OCI-LY1 (cell line): ENCODE results near the gene KRTAP10-12.

Experiments used
- H2AFZ ChIP-seq: fragments of 200-600 bp; sonication (generic), shearing (Covaris generic); 2 replicates; pipeline ENCODE4 v1.6.0; 2014; ENCODE audit warnings: antibody characterized with exemption, mild to moderate bottlenecking, low read length
- H3F3A ChIP-seq: fragments of 200-600 bp; sonication (generic), shearing (Covaris generic); 2 replicates; pipeline ENCODE4 v1.6.0; 2014; ENCODE audit warnings: mild to moderate bottlenecking, antibody characterized with exemption, low read length, moderate library complexity; ENCODE audit not compliant: insufficient read depth
- H3K27ac ChIP-seq: fragments of 200-600 bp; sonication (generic); 2 replicates; pipeline ENCODE4 v1.5.1; 2014; ENCODE audit warnings: low read length, mixed run types, mild to moderate bottlenecking, low read depth; ENCODE audit not compliant: poor library complexity, severe bottlenecking
- H3K27me3 ChIP-seq: fragments of 200-600 bp; sonication (generic); 2 replicates; pipeline ENCODE4 v1.6.0; 2014; ENCODE audit warnings: antibody characterized with exemption, mild to moderate bottlenecking, low read length, moderate library complexity; ENCODE audit not compliant: insufficient read depth
- H3K36me3 ChIP-seq: fragments of 200-600 bp; sonication (generic); 2 replicates; pipeline ENCODE4 v1.6.1; 2014; ENCODE audit warnings: mild to moderate bottlenecking, antibody characterized with exemption, low read length, moderate library complexity, mixed read lengths; ENCODE audit not compliant: insufficient read depth
- H3K4me1 ChIP-seq: fragments of 200-600 bp; sonication (generic); 2 replicates; pipeline ENCODE4 v1.5.1; 2014; ENCODE audit warnings: mild to moderate bottlenecking, low read length, moderate library complexity; ENCODE audit not compliant: insufficient read depth, severe bottlenecking
- H3K4me2 ChIP-seq: fragments of 200-600 bp; sonication (generic), shearing (Covaris generic); 2 replicates; pipeline ENCODE4 v1.6.1; 2014; ENCODE audit warnings: low read length
- H3K4me3 ChIP-seq: fragments of 200-600 bp; sonication (generic); 2 replicates; pipeline ENCODE4 v1.5.1; 2014; ENCODE audit warnings: low read length, low read depth, mild to moderate bottlenecking, mixed read lengths; ENCODE audit not compliant: poor library complexity, severe bottlenecking
- H3K79me2 ChIP-seq: fragments of 200-600 bp; shearing (Covaris generic); 2 replicates; pipeline ENCODE4 v1.6.1; 2016; ENCODE audit warnings: mixed run types, low read length, mixed read lengths; ENCODE audit not compliant: insufficient read depth
- H3K9ac ChIP-seq: fragments of 200-600 bp; sonication (generic), shearing (Covaris generic); 2 replicates; pipeline ENCODE4 v1.6.1; 2014; ENCODE audit warnings: mild to moderate bottlenecking, low read length, mixed read lengths
- H3K9me2 ChIP-seq: fragments of 200-600 bp; sonication (generic), shearing (Covaris generic); 2 replicates; pipeline ENCODE4 v1.6.1; 2014; ENCODE audit warnings: low read depth, mild to moderate bottlenecking, low read length, mixed read lengths
- H3K9me3 ChIP-seq: fragments of 200-600 bp; shearing (Covaris generic); 2 replicates; pipeline ENCODE4 v1.6.1; 2014; ENCODE audit warnings: low read length, mixed read lengths
- H4K20me1 ChIP-seq: fragments of 200-600 bp; sonication (generic), shearing (Covaris generic); 2 replicates; pipeline ENCODE4 v1.6.0; 2016; ENCODE audit warnings: mild to moderate bottlenecking, low read length; ENCODE audit not compliant: insufficient read depth
- EZH2 ChIP-seq: fragments of 200-600 bp; sonication (generic), shearing (Covaris generic); IDR thresholded peaks from 2 replicates; pipeline ENCODE4 v1.8.0; 2017; ENCODE audit warnings: borderline replicate concordance, mixed run types, mild to moderate bottlenecking, antibody characterized with exemption, low read length, moderate library complexity, mixed read lengths
- TF ChIP-seq, protein P1 (sequence below): fragments of 200-600 bp; sonication (generic), shearing (Covaris generic); IDR thresholded peaks from 2 replicates; pipeline ENCODE4 v1.5.1; 2017; ENCODE audit warnings: mild to moderate bottlenecking, antibody characterized with exemption, low read length, moderate library complexity, mixed read lengths

Gene KRTAP10-12

DNA sequence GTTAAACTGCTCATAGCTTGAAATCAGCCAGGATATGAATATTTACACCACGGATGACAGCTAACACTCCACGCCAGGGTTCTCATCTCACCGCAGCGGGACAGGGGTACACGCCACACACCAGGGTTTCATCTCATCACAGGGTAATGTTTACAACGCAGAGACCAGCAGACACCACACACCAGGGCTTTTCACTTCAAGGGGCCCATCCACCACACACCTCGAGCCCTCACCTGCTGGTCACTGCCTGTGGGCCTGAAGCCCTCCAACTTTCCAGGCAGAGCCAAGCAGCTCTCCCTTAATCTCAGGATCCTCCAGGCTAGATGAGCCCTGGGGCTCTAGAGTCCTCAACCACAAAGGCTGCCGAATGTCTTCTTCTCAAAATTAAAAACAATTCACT, 1.3 kb upstream of the KRTAP10-12 start:
- Histone ChIP-seq H3F3A (no peaks in the 10 kb centered on the region), H2AFZ (no peak overlapping the region), H3K9me2 (no peaks in the 10 kb centered on the region), H3K36me3 (no peaks in the 10 kb centered on the region), H3K4me2 (no peak overlapping the region), H3K79me2 (no peaks in the 10 kb centered on the region), H3K9ac (no peak overlapping the region), H3K27me3 (no peaks in the 10 kb centered on the region; the same call in 1 of the 2 replicates), H4K20me1 (no peaks in the 10 kb centered on the region), H3K9me3 (peaks cover 4% of the 10 kb centered on the region; the same call in 1 of the 2 replicates), H3K4me1 (no peaks in the 10 kb centered on the region), H3K27ac (no peak overlapping the region), H3K4me3 (no peak overlapping the region)
- TF ChIP-seq EZH2, result no peak
- TF ChIP-seq, protein P1, sequence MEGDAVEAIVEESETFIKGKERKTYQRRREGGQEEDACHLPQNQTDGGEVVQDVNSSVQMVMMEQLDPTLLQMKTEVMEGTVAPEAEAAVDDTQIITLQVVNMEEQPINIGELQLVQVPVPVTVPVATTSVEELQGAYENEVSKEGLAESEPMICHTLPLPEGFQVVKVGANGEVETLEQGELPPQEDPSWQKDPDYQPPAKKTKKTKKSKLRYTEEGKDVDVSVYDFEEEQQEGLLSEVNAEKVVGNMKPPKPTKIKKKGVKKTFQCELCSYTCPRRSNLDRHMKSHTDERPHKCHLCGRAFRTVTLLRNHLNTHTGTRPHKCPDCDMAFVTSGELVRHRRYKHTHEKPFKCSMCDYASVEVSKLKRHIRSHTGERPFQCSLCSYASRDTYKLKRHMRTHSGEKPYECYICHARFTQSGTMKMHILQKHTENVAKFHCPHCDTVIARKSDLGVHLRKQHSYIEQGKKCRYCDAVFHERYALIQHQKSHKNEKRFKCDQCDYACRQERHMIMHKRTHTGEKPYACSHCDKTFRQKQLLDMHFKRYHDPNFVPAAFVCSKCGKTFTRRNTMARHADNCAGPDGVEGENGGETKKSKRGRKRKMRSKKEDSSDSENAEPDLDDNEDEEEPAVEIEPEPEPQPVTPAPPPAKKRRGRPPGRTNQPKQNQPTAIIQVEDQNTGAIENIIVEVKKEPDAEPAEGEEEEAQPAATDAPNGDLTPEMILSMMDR, result no peak

DNA sequence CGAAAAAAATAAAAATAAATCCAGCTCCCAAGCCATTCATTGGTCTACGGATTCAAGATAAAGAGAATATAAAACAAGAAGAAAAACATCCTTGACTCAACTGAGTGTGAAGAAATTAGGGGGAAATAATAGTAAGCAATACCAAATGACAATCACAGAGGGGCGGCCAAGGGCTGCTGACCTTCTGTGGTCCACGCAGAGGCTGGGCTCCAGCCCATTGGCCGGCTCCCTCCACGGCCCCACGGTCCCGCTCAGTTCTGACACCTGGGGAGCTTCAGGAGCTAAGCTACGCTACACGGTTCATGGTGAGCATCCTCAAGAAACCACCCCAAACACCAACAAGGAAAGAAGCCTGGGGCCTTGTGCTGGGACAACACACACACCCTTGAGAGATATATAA, 400 bp upstream of the KRTAP10-12 start:
- no peaks in the 10 kb centered on the region for H3K79me2 ChIP-seq
- H3K36me3 ChIP-seq, result no peaks in the 10 kb centered on the region
- H4K20me1 ChIP-seq, result no peaks in the 10 kb centered on the region
- no peaks in the 10 kb centered on the region for H3K4me1 ChIP-seq
- H3K9ac ChIP-seq, result no peak overlapping the region
- no peaks in the 10 kb centered on the region for H3K9me2 ChIP-seq
- no peaks in the 10 kb centered on the region for H3F3A ChIP-seq
- no peak overlapping the region for H3K27ac ChIP-seq
- TF ChIP-seq EZH2, result no peak
- TF ChIP-seq, protein P1, result no peak
- H3K9me3 ChIP-seq, result peaks cover 4% of the 10 kb centered on the region; the same call in 1 of the 2 replicates
- no peak overlapping the region for H3K4me2 ChIP-seq
- H3K4me3 ChIP-seq, result no peak overlapping the region
- H3K27me3 ChIP-seq, result no peaks in the 10 kb centered on the region; the same call in 1 of the 2 replicates
- no peak overlapping the region for H2AFZ ChIP-seq

DNA sequence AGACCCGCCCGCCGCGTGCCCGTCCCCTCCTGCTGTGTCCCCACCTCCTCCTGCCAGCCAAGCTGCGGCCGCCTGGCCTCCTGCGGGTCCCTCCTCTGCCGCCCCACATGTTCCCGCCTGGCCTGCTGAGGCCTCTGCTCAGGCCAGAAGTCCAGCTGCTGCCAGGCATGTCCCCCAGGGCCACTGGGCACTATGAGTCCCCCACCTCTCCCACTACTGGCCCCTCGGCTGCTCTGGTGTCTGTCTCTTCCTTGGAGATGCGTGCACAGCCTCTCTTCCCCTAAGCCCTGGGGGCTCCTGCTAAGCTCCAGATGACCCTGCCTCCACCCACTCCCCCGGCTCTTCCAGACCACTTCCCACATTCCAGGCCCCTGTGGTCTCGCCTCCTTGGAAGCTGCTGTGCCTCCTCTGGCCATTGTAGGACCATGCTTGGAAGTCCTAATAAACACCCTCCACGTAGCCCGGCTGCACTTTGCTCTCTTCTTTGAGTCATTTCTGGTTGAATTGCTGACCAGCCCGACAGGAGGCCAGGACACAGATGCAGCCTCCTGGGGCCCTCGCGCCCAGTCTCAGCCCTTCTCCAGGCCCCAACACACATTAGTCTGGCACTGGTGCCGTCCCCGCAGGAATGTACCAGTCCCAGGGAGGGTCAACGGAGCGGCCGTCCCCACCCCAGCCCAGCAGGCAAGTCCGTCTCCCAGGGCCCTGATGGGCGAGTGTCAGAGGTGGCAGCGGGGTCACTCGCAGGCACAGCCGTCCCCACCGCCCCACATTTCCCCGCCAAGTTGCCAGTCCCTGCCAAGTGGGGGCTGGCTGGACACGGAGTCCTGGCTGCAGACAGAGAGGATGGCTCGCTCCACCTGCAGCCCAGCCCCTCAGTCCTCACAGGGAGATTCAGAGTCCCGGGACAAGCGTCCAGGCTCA, 1.1 kb downstream of the KRTAP10-12 start:
- H3K9ac ChIP-seq, result no peak overlapping the region
- H3K4me2 ChIP-seq, result no peak overlapping the region
- H3K9me3 ChIP-seq, result no peaks in the 10 kb centered on the region
- H3K4me3 ChIP-seq, result no peak overlapping the region
- H3K27ac ChIP-seq, result no peak overlapping the region
- no peaks in the 10 kb centered on the region; the same call in 1 of the 2 replicates for H3K27me3 ChIP-seq
- no peaks in the 10 kb centered on the region for H3K9me2 ChIP-seq
- no peak for TF ChIP-seq EZH2
- TF ChIP-seq, protein P1, result no peak
- H3K79me2 ChIP-seq, result no peaks in the 10 kb centered on the region
- H3K4me1 ChIP-seq, result no peaks in the 10 kb centered on the region
- H3F3A ChIP-seq, result no peaks in the 10 kb centered on the region
- H4K20me1 ChIP-seq, result no peaks in the 10 kb centered on the region
- H3K36me3 ChIP-seq, result no peaks in the 10 kb centered on the region
- H2AFZ ChIP-seq, result no peak overlapping the region
